Neutrophil (primary cell): ENCODE results near the gene SPINK5.
A peak's percentile ranks its signal among the peaks of the same experiment; 100 is the strongest.

Experiments
- H3K27ac ChIP-seq: fragments of 200-600 bp; sonication (generic); 2 replicates; pipeline ENCODE4 v1.5.1; 2016; ENCODE audit warnings: mild to moderate bottlenecking, moderate library complexity
- H3K27me3 ChIP-seq: fragments of 200-600 bp; sonication (generic); 2 replicates; pipeline ENCODE4 v1.6.0; 2016; ENCODE audit warnings: mild to moderate bottlenecking
- H3K36me3 ChIP-seq: fragments of 200-600 bp; sonication (generic); 2 replicates; pipeline ENCODE4 v1.5.1; 2017
- H3K4me1 ChIP-seq, 2 experiments: fragments of 200-600 bp in 1 of 2; sonication (generic) in 1 of 2; 1 replicate in 1 of 2; 2 replicates in 1 of 2; pipeline versions ENCODE4 v1.5.1 to v1.6.1; 2013 to 2016; ENCODE audit warnings: low read depth in 1 of 2, low read length in 1 of 2, mild to moderate bottlenecking in 1 of 2, moderate library complexity in 1 of 2; ENCODE audit not compliant: control insufficient read depth in 1 of 2, insufficient read depth in 1 of 2
- H3K4me3 ChIP-seq, 2 experiments: fragments of 200-600 bp in 1 of 2; sonication (generic) in 1 of 2; 1 replicate in 1 of 2; 2 replicates in 1 of 2; pipeline ENCODE4 v1.5.1; 2013 to 2016; ENCODE audit warnings: low read depth in 1 of 2, low read length in 1 of 2, mild to moderate bottlenecking in 1 of 2, moderate library complexity in 1 of 2
- H3K9me3 ChIP-seq: fragments of 200-600 bp; sonication (generic); 2 replicates; pipeline ENCODE4 v1.5.1; 2016
- TF ChIP-seq, protein P1 (sequence below): fragments of 200-600 bp; sonication (generic); IDR thresholded peaks from 2 replicates; pipeline ENCODE4 v1.5.1; 2016; ENCODE audit warnings: antibody characterized with exemption

The SPINK5 gene

DNA sequence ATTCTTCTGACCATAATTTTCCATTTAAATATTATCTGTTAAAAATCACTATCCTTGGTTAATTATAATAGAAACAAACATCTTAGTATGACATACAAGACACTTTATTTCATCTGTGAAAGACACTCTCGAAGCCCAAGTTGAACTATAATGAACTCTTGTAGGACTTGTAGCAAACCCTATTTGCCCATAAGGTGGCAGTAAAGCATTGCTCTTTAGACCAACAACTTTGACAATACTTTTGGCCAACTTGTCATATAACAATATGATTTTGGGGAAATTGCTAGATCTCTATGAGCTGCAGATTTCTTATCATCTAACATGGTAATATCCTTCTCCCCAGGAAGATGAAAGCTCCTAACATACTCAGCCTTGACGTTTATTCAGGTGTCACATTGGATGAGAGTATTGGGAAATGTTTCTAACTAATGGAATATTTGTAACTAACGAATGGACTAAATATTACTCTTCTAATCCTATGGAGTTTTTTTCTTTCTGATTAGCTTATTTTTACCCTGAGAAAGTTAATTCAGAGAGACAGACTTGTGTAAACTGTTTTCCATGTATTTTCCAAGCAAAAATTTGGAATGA, 115.5 kb downstream of the SPINK5 start:
- H3K4me3 ChIP-seq = no peak overlapping the region
- peaks cover 5% of the 10 kb centered on the region for H3K27me3 ChIP-seq
- TF ChIP-seq, protein P1, sequence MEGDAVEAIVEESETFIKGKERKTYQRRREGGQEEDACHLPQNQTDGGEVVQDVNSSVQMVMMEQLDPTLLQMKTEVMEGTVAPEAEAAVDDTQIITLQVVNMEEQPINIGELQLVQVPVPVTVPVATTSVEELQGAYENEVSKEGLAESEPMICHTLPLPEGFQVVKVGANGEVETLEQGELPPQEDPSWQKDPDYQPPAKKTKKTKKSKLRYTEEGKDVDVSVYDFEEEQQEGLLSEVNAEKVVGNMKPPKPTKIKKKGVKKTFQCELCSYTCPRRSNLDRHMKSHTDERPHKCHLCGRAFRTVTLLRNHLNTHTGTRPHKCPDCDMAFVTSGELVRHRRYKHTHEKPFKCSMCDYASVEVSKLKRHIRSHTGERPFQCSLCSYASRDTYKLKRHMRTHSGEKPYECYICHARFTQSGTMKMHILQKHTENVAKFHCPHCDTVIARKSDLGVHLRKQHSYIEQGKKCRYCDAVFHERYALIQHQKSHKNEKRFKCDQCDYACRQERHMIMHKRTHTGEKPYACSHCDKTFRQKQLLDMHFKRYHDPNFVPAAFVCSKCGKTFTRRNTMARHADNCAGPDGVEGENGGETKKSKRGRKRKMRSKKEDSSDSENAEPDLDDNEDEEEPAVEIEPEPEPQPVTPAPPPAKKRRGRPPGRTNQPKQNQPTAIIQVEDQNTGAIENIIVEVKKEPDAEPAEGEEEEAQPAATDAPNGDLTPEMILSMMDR = peak; percentile 75
- no peak overlapping the region for H3K27ac ChIP-seq
- H3K4me1 ChIP-seq = no peaks in the 10 kb centered on the region
- no peaks in the 10 kb centered on the region for H3K9me3 ChIP-seq
- no peaks in the 10 kb centered on the region for H3K36me3 ChIP-seq

DNA sequence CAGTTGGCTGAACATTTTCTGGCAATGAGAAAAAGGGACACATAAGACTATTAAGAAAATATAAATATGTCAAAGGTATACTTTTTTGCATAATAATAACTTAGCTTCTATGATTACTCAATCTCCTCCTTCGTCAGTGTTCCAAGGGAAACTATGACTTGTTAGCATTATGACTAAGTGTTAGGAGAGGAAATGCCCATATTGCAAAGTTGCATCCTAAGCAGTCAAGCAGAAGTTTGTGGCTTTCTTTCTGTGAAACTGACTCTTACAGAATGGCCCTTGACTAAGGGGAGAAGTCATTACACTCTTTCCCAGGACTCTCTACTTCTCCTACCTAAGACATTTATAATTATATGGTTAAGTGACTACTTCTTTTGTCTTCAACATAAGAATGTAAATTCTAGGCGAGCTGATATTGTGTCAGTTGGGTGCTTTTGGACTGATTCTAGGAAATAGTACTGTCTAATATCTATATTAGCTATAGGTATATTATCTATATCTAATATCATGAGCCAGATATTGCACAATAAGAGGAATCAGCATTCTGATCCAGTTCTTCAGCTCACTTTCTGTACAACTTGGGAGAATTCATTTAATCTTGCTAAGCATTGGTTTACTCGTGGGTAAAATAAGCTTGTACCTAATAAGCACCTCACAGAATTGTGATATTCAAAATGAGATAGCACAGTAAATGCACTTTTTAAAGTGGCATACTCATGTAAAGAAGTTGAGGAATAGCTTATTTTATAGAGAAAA, 122.6 kb downstream of the SPINK5 start:
- H3K27ac ChIP-seq = peak overlapping the region; percentile 92
- peak overlapping the region in 1 of 2 experiments; percentile 11 for H3K4me3 ChIP-seq
- H3K36me3 ChIP-seq = no peaks in the 10 kb centered on the region
- no peaks in the 10 kb centered on the region for H3K27me3 ChIP-seq
- no peaks in the 10 kb centered on the region for H3K9me3 ChIP-seq
- TF ChIP-seq, protein P1 = no peak
- H3K4me1 ChIP-seq = peaks cover 24 to 25% of the 10 kb centered on the region in 2 experiments
